IPS DF 4.7 (cell line): Measurements from ENCODE around the gene SLC5A10.

Source experiments
- DNase-seq: peaks from one replicate; pipeline ENCODE4 v3.0.0-alpha.2; 2013; ENCODE audit warnings: low spot score; ENCODE audit errors: extremely low read depth

SLC5A10 gene

DNA sequence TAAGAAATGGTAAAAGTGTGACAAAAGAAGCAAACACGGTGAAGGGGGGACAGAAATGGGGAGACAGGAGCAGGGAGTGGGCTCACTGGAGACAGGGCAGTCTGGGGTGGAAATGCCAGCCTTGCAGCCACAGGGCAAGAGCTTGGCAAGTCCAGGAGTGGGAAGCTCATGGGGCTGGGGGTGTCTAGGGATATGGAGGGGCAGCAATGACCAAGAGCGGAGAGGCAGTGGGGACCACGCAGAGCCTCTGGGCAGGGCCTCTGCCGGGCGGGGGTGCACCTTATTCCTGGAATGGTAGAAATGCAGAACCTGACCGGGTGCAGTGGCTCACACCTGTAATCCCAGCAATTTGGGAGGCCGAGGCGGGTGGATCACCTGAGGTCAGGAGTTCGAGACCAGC lies 12.6 kb downstream of the SLC5A10 start:
- DNase-seq, result no peak

GRCh38 chr17:18965530-18966236 lies 13.7 kb downstream of the SLC5A10 start:
- no peak for DNase-seq

DNA sequence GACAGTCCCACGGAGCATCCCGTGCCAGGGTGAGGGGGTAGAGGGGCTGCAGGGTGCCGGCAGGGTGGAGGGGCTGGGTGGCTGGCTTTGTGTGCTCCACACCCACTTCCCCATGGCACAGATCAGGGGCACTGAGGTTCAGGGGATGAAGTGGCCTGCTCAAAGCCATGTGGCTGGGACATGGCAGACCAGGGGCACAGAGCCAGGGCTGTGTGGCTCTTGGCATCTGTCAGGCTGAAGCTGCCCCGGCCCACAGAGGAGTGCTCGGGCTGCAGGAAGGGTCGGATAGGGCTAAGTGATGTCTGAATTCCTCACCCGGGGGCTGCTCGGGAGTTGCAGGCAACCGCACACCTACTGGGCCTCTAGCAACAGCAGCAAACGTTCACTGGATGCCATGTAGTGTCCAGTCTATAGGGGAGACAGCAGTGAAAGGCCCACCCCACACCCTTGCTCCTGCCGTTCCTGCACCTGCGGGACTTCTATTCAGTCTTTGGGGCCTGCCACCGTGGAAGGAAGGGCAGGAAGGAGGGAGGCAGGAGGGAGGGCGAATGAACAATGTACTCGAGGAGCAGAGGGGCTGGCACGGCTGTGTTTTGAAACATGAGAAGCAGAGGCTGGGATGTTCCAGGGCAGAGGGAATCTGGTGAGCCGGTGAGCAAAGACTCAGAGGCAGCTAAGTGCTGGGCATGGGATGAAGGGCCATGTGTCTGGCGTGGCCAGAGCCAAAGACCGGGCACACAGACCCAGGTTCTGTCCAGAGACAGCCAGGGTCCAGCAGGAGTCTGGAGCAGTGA lies 15.1 kb downstream of the SLC5A10 start:
- no peak for DNase-seq

DNA sequence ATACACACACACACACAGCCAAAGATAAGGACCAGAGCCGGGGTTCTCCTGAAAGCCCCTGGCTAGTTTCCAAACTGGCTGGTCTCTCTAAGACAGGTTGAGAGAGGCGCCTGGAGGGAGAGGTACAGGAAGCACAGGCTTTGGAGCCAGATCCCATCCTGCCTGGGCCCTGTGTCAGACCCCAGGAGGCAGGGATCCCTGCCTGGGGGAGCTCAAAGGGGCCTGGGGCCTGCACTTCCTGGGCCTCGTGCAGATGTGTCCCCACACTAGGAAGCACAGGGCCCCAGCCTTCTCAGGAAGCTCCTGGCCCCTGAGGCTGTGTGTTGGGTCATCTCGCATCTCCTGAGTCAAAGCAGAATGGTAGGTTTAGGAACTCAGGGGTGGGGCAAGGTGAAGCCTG lies 16.0 kb downstream of the SLC5A10 start:
- DNase-seq, result no peak

GRCh38 chr17:18968345-18968744 lies 16.4 kb downstream of the SLC5A10 start:
- DNase-seq, result no peak

- no peak for DNase-seq
Measured at GRCh38 chr17:18968945-18969887, 17.3 kb downstream of the SLC5A10 start.

GRCh38 chr17:18970582-18971480 lies 18.9 kb downstream of the SLC5A10 start:
- no peak for DNase-seq

DNA sequence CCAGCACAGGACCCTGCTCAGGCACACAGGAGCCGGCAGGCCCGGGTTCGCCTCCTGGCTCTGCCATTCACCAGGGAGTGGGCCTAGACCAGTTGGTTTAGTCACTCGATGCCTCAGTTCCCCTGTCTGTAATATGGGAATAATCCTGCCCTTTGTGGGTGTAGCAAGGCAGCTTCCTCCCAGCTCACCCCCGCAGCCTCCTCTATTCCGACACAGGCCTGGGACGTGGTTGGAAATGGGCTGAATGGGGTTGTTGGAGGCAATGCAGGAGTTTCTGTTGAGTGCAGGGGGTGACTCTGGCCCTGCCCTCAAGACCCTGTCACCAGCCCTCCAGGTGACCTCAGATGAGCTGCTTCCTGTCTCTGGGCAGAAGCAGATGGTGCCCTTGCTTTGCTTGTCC lies 19.8 kb downstream of the SLC5A10 start:
- DNase-seq, result no peak

- DNase-seq, result no peak
Measured at GRCh38 chr17:18974407-18975149, 22.6 kb downstream of the SLC5A10 start.

DNA sequence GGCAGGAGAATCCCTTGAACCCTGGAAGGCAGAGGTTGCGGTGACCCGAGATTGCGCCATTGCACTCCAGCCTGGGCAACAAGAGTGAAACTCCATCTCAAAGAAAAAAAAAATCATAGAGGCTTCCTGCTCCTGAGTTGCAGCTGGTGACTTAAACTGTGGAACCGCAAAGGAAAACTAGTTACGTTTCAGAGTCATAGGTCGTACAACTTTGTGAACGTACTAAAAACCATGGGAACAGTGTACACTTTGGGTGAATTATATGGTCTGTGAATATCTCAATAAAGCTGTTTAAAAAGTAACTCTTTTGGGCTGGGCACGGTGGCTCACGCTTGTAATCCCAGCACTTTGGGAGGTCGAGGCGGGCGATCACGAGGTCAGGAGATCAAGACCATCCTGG lies 23.6 kb downstream of the SLC5A10 start:
- no peak for DNase-seq

DNA sequence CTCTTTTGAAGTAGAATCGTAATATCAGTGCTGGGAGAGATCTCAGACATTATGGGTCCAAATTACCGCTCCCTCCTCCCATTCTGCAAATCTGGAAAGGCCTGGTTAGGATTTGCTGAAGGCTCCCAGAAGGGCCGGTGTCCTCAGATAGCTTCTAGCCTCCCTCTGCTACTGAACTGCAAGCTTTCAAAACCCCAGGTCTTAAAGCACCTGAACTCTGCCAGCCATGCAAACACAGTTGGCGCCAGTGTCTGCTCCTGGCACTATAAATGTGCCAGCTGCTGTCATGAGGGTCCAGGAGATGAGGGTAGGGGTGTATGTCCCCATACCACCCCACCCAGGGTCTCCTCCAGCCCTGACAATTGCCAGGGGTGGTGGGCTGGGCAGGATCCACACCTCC lies 24.2 kb downstream of the SLC5A10 start:
- no peak for DNase-seq

DNA sequence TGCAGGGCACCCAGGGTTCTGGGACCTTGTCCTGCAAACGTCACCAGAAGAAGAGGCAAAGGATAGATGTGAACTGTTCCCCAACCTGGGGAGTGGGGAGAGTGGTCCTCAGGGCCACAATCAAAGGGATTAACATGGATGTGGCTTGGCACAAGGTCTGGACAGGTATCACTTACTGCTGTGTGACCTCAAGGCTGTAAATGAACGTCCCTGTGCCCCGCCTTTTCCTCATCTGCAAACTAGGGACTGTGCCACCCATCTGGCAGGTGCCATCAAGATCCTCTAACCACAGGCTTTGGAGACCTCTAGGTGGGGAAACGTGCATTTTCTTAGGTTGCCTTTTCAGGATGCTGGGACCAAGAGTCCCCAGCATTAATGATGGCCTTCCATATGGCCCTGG lies 25.1 kb downstream of the SLC5A10 start:
- no peak for DNase-seq

DNA sequence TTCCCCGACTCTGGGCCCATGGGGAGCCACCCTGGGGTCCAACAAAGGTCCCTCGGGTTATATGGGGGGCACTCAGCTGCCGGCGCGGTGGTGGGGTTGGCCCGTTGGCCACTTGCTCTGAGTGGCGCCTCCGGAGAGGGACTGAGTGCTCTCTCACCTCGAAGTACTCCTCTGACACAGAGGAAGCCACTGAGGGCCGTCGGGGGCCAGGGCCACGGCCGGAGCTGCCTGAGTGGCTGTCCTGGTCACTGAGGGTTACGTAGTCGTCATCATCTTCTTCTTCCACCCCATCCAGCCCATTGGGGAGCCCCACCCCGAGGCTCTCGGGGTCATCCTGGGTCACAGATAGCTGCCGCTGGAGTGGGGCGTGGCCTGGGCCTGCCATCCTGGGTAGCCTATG lies 25.7 kb downstream of the SLC5A10 start:
- no peak for DNase-seq

DNA sequence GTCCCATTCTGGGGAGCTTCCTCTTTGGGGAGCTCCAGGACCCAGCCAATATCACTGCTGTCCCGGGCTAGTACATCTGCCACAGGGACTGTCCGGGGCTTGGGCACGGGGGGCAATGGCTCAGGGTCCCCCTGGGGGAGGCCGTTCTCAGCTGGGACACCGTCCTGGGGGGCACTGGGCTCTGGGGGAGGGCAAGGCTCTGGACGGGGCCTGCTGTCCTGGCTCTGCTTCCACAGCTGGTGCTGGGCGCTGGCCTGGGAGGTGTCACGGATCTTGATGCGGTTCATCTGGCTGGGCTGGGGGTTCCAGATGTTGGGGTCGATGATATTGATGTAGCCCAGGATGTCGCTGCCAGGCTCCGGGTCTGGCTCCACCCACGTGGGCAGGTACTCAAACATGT lies 26.1 kb downstream of the SLC5A10 start:
- no peak for DNase-seq

GRCh38 chr17:18978655-18979054 lies 26.7 kb downstream of the SLC5A10 start:
- no peak for DNase-seq

DNA sequence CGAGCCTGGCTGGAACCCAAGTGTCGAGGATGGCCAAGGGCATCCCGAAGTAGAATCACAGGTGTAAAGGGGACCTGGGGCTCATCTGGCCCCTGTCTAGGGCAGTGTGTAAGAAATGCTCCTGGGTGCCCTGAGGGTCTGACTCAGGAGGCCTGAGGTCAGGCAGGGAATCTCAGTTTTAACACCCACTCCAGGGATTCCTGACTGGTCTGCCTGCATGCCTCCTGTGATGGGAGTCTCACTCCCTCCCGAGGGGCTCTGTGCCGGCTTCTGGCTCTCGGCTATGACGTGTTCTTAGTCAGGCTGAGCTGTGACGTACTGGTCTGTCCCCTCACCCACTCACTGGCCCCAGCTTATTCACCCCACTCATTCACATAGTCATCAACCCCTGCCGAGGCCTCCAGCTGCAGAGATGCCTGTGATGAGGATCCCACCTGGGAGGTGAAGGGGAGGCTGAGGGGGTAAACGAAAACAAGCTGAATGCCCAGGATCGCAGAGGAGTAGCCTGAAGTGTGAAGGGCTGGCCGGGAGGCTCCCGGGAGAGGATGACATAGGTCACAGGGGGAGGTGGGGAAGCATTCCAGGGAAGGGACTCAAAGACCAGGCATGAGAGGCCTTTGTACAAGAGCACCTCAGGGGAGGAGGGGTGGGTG lies 28.8 kb downstream of the SLC5A10 start:
- DNase-seq, result no peak

GRCh38 chr17:18981335-18981641 lies 29.3 kb downstream of the SLC5A10 start:
- DNase-seq, result no peak

GRCh38 chr17:18981642-18982424 lies 29.9 kb downstream of the SLC5A10 start:
- DNase-seq, result no peak
